SK-MEL-5 (cell line): ENCODE results near the gene SHISAL2B. TPM values are rescaled to one million over a fixed set of nuclear protein-coding genes. Genes with fewer than 3 reads are reported as not detected.

Source experiments
- DNase-seq: peaks from one replicate; pipeline ENCODE4 v3.0.0-alpha.2; 2016; ENCODE audit warnings: low read depth, low spot score
- in situ Hi-C: cut with HindIII; loops from 2 replicates; pipeline ENCODE4 v1.10.0; 2016; ENCODE audit warnings: low sequenced_read_pairs, high pct_unique_total_duplicates, low pct_unique_long_range_greater_than_20kb
- total RNA-seq: library from RNA; depleted of rRNA; stranded (reverse); fragments of >200 nt; shearing (Covaris generic); gene quantifications from 2 replicates; pipeline ENCODE4 v1.2.3, GENCODE V29; 2014; rRNA removed

Gene SHISAL2B
- total RNA-seq, 1 experiment from 2014 or later, result not detected

GRCh38 chr5:64763948-64764503, 73.7 kb downstream of the SHISAL2B start:
- in situ Hi-C loops, result no loop called here
- DNase-seq, result no peak

GRCh38 chr5:64765804-64766504, 75.7 kb downstream of the SHISAL2B start:
- DNase-seq, result no peak
- in situ Hi-C loops, result no loop called here

GRCh38 chr5:64766941-64767340, 76.6 kb downstream of the SHISAL2B start:
- no peak for DNase-seq
- in situ Hi-C loops, result no loop called here

Other genes starting within 250 kb of the SHISAL2B start
- not detected in 2 replicates for gene RGS7BP, start 184.5 kb upstream of the SHISAL2B start, total RNA-seq
- gene SREK1IP1, start 78.2 kb downstream of the SHISAL2B start, total RNA-seq, result 5.9 and 6.3 TPM in 2 replicates
- 11.1 and 13.3 TPM in 2 replicates for gene CWC27, start 78.4 kb downstream of the SHISAL2B start, total RNA-seq